IMR-90 (cell line): Measurements from ENCODE around the gene OSTC.

Experiments
- POLR2A ChIP-seq: IDR thresholded peaks from 2 replicates; pipeline ENCODE4 v1.6.1; 2012; ENCODE audit warnings: mild to moderate bottlenecking, low read depth, low read length
- RAD21 ChIP-seq: IDR thresholded peaks from 2 replicates; pipeline ENCODE4 v1.6.1; 2012; ENCODE audit warnings: low read length, improper control_type of control experiment
- RFX5 ChIP-seq: IDR thresholded peaks from 2 replicates; pipeline ENCODE4 v1.8.0; 2012; ENCODE audit warnings: low read depth, mild to moderate bottlenecking, low read length, moderate library complexity
- SMC3 ChIP-seq: fragments of 150-350 bp; IDR thresholded peaks from 2 replicates; pipeline ENCODE4 v1.6.1; 2016; ENCODE audit warnings: low read depth, mild to moderate bottlenecking, antibody characterized with exemption, low read length, moderate library complexity
- TF ChIP-seq, protein P1 (sequence below): conservative IDR thresholded peaks from 2 replicates; pipeline ENCODE4 v1.5.1; 2012; ENCODE audit warnings: mild to moderate bottlenecking, low read depth, low read length, improper control_type of control experiment

DNA sequence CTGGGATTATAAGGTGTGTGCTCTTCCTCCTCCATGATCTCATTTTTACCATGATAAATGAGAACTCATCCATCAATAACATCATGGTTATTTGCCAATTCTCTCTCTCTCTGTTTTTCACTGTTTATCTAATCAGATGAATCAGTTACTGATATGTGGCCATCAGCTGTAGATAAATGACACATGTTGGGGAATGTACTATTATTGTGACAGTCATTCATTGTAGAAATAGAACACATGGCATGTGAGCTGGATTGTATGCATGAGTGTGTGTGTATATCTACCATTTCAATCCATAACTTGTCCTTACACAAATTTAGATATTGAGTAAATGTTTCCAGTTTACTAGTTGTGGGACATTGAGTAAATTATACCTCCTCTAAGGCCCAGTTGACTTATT lies 53.0 kb downstream of the OSTC start:
- TF ChIP-seq, protein P1, sequence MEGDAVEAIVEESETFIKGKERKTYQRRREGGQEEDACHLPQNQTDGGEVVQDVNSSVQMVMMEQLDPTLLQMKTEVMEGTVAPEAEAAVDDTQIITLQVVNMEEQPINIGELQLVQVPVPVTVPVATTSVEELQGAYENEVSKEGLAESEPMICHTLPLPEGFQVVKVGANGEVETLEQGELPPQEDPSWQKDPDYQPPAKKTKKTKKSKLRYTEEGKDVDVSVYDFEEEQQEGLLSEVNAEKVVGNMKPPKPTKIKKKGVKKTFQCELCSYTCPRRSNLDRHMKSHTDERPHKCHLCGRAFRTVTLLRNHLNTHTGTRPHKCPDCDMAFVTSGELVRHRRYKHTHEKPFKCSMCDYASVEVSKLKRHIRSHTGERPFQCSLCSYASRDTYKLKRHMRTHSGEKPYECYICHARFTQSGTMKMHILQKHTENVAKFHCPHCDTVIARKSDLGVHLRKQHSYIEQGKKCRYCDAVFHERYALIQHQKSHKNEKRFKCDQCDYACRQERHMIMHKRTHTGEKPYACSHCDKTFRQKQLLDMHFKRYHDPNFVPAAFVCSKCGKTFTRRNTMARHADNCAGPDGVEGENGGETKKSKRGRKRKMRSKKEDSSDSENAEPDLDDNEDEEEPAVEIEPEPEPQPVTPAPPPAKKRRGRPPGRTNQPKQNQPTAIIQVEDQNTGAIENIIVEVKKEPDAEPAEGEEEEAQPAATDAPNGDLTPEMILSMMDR, result no peak
- TF ChIP-seq POLR2A (no peak), RFX5 (no peak), RAD21 (no peak), SMC3 (no peak)
